GM12865 (cell line): ENCODE results near the gene CEPT1.

Experiments
- DNase-seq: peaks from one replicate; pipeline ENCODE4 v3.0.0; 2010; ENCODE audit warnings: low read depth
- H3K4me3 ChIP-seq: 2 replicates; pipeline ENCODE4 v1.5.1; 2011; ENCODE audit warnings: mild to moderate bottlenecking, low read depth, low read length, control low read depth
- CTCF ChIP-seq: IDR thresholded peaks from 2 replicates; pipeline ENCODE4 v1.5.1; 2011; ENCODE audit warnings: low read length, control low read depth, low read depth, inconsistent platforms; ENCODE audit not compliant: insufficient read depth; ENCODE audit errors: missing control alignments

CEPT1 gene

DNA sequence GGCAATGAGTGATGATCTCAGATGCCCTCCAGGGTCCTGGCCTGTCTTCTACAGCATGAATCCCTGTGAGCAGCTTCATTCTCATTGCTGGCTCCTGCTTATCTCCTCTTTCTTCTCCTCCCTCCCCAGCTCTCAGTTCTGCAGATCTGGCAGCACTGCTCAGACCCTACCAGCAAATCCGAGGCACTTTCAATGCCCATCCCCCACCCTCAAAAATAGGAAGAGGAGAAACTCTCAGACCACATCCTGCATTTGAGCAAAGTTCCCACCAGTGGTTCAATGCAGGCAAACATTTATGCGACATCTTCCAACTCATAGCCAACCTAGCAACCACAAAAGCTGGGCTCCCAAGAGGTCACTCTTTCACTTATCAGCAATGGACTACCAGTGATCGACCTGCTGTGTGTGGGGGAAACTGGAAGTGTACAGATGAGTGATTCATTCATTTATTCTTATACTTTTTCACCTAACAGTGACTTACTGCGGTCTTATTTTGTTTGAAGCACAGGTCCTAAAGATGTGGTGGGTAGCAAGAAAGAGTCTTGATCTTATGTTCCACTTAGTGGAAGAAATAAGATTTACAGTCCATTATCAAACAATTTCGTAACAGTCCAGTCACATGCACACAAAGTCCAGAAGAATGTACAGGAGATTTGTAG is 81.7 kb downstream of the CEPT1 start:
- TF ChIP-seq CTCF, result no peak
- peak; percentile 99 for DNase-seq
- H3K4me3 ChIP-seq, result peak overlapping the region; percentile 51

- peak overlapping the region; percentile 41 for H3K4me3 ChIP-seq
- peak; percentile 95 for DNase-seq
- TF ChIP-seq CTCF, result peak; percentile 97
Measured at GRCh38 chr1:111222308-111223125, 82.5 kb downstream of the CEPT1 start.

DNA sequence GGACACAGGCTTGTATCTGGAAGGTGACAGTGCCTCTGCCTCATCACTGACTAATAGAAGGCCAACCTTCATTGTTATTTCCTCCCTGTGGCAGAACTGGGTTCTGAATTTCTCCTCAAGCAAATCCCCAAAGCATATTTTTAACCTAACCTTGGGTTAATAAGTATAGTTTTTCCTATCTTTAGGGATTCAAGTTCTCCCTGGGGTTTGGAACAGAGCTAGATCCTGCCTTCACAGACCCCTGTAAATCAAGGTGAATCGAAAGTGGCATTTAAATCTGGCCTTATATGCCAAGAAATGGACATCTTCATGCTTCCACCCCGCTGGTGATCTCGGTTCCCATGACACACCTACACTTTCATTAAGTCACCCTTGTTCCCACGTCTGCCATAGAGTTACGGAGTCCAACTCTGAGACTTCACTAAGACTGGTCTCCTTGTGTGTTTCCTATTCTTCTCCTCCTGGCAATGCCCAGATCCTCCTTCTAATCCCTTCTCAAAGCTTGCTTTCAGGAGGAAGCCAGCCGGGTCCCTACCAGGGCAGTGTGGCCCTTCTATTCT is 83.2 kb downstream of the CEPT1 start:
- DNase-seq, result peak; percentile 79
- no peak for TF ChIP-seq CTCF
- H3K4me3 ChIP-seq, result peak overlapping the region; percentile 28

- no peak for TF ChIP-seq CTCF
- peak overlapping the region; percentile 40 for H3K4me3 ChIP-seq
Measured at GRCh38 chr1:111225091-111225490, 85.1 kb downstream of the CEPT1 start.

DNA sequence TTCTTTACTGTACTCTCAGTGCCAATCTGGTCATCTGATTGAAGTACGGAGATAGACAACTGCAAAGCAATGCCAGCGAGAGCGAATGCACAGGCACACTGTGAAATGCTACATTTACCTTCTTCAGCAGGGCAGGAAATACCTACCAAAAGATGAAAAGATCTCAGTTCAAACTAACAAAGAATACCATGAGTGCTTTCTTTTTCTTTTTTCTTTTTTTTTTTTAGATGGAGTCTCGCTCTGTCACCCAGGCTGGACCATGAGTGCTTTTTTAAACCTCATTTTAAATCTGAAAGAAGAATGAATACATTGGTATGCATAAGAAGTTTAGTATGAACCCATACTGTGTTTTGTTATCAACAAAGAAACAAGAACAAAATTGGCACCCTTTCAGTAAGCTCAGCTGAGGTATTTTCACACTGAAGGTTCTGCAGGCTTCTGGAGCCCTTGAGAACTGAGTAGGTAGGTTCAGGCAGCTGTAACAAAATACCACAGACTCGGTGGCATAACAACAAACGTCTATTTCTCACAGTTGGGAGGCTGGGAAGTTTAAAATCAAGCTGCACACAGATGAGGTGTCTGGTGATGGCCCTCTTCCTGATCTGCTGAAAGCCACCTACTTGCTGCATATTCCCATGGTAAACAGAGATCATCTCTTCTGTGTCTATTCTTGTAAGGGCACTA is 85.8 kb downstream of the CEPT1 start:
- peak overlapping the region; percentile 40 for H3K4me3 ChIP-seq
- peak; percentile 79 for DNase-seq
- no peak for TF ChIP-seq CTCF

More at GRCh38 chr1:111225091-111225490, 85.1 kb downstream of the CEPT1 start:
- no peak for DNase-seq

GRCh38 chr1:111227434-111227833 is 87.4 kb downstream of the CEPT1 start, which contains the start of gene CHI3L2:
Gene CHI3L2, plus strand, starts transcription at chr1:111227713. Its CDS starts 17 bp downstream, at chr1:111227730.
- peak; percentile 18 for DNase-seq
- H3K4me3 ChIP-seq, result peak within 1 kb of the TSS; percentile 30
- TF ChIP-seq CTCF, result no peak
